ENCODE data around the gene CD34.

CD34 gene

GRCh38 chr1:207884266-207885029 is 26.5 kb downstream of the CD34 start:
- peak; percentile 9; the same call in 2 of the 3 replicates for ATAC-seq
- TF ChIP-seq SNAI2 (CRISPR knock-in tag; IDR thresholded peaks at IDR 0.05): no peak
- no peak for TF ChIP-seq ZNF565 (CRISPR knock-in tag; conservative IDR thresholded peaks at IDR 0.05; ENCODE audit: low read depth)
- TF ChIP-seq GLIS3 (CRISPR knock-in tag; IDR thresholded peaks at IDR 0.05): no peak
- TF ChIP-seq POU6F1 (CRISPR knock-in tag; IDR thresholded peaks at IDR 0.05; ENCODE audit: borderline replicate concordance, low read depth): no peak
- no peak for TF ChIP-seq ZNF70 (CRISPR knock-in tag; IDR thresholded peaks at IDR 0.05)
- no peak for TF ChIP-seq PPARA (CRISPR knock-in tag; IDR thresholded peaks at IDR 0.05; ENCODE audit: borderline replicate concordance)
- no peak for TF ChIP-seq TOX (CRISPR knock-in tag; IDR thresholded peaks at IDR 0.05; ENCODE audit: borderline replicate concordance)
- TF ChIP-seq, protein P1, sequence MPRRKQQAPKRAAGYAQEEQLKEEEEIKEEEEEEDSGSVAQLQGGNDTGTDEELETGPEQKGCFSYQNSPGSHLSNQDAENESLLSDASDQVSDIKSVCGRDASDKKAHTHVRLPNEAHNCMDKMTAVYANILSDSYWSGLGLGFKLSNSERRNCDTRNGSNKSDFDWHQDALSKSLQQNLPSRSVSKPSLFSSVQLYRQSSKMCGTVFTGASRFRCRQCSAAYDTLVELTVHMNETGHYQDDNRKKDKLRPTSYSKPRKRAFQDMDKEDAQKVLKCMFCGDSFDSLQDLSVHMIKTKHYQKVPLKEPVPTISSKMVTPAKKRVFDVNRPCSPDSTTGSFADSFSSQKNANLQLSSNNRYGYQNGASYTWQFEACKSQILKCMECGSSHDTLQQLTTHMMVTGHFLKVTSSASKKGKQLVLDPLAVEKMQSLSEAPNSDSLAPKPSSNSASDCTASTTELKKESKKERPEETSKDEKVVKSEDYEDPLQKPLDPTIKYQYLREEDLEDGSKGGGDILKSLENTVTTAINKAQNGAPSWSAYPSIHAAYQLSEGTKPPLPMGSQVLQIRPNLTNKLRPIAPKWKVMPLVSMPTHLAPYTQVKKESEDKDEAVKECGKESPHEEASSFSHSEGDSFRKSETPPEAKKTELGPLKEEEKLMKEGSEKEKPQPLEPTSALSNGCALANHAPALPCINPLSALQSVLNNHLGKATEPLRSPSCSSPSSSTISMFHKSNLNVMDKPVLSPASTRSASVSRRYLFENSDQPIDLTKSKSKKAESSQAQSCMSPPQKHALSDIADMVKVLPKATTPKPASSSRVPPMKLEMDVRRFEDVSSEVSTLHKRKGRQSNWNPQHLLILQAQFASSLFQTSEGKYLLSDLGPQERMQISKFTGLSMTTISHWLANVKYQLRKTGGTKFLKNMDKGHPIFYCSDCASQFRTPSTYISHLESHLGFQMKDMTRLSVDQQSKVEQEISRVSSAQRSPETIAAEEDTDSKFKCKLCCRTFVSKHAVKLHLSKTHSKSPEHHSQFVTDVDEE (CRISPR knock-in tag; IDR thresholded peaks at IDR 0.05): no peak
- TF ChIP-seq, protein P2, sequence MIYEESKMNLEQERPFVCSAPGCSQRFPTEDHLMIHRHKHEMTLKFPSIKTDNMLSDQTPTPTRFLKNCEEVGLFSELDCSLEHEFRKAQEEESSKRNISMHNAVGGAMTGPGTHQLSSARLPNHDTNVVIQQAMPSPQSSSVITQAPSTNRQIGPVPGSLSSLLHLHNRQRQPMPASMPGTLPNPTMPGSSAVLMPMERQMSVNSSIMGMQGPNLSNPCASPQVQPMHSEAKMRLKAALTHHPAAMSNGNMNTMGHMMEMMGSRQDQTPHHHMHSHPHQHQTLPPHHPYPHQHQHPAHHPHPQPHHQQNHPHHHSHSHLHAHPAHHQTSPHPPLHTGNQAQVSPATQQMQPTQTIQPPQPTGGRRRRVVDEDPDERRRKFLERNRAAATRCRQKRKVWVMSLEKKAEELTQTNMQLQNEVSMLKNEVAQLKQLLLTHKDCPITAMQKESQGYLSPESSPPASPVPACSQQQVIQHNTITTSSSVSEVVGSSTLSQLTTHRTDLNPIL (CRISPR knock-in tag; IDR thresholded peaks at IDR 0.05; ENCODE audit: low read depth): no peak
- TF ChIP-seq OSR1 (CRISPR knock-in tag; IDR thresholded peaks at IDR 0.05): no peak
- TF ChIP-seq ESRRG (CRISPR knock-in tag; IDR thresholded peaks at IDR 0.05): no peak
- TF ChIP-seq TCF4 (CRISPR knock-in tag; IDR thresholded peaks at IDR 0.05; ENCODE audit: borderline replicate concordance): no peak

- no peak for ATAC-seq
- TF ChIP-seq GLIS3 (CRISPR knock-in tag; IDR thresholded peaks at IDR 0.05) (no peak), TOX (CRISPR knock-in tag; IDR thresholded peaks at IDR 0.05; ENCODE audit: borderline replicate concordance) (no peak), OSR1 (CRISPR knock-in tag; IDR thresholded peaks at IDR 0.05) (no peak), CSDC2 (CRISPR knock-in tag; IDR thresholded peaks at IDR 0.05) (no peak), ESRRG (CRISPR knock-in tag; IDR thresholded peaks at IDR 0.05) (no peak), RARB (CRISPR knock-in tag; IDR thresholded peaks at IDR 0.05) (no peak), ZFP30 (CRISPR knock-in tag; IDR thresholded peaks at IDR 0.05) (no peak)
Observed at GRCh38 chr1:207883660-207884250, 27.2 kb downstream of the CD34 start.

GRCh38 chr1:207883104-207883651 is 27.7 kb downstream of the CD34 start:
- no peak for ATAC-seq
- TF ChIP-seq ZNF70 (CRISPR knock-in tag; IDR thresholded peaks at IDR 0.05): no peak
- no peak for TF ChIP-seq TCF4 (CRISPR knock-in tag; IDR thresholded peaks at IDR 0.05; ENCODE audit: borderline replicate concordance)
- no peak for TF ChIP-seq ESRRG (CRISPR knock-in tag; IDR thresholded peaks at IDR 0.05)
- TF ChIP-seq POU6F1 (CRISPR knock-in tag; IDR thresholded peaks at IDR 0.05; ENCODE audit: borderline replicate concordance, low read depth): no peak
- no peak for TF ChIP-seq RARB (CRISPR knock-in tag; IDR thresholded peaks at IDR 0.05)
- TF ChIP-seq PPARA (CRISPR knock-in tag; IDR thresholded peaks at IDR 0.05; ENCODE audit: borderline replicate concordance): no peak
- no peak for TF ChIP-seq ARNTL (CRISPR knock-in tag; IDR thresholded peaks at IDR 0.05; ENCODE audit: borderline replicate concordance, low read depth)
- TF ChIP-seq SNAI2 (CRISPR knock-in tag; IDR thresholded peaks at IDR 0.05): no peak
- TF ChIP-seq CSDC2 (CRISPR knock-in tag; IDR thresholded peaks at IDR 0.05): no peak
- TF ChIP-seq, protein P2 (CRISPR knock-in tag; IDR thresholded peaks at IDR 0.05; ENCODE audit: low read depth): no peak
- TF ChIP-seq ZC3H10 (CRISPR knock-in tag; IDR thresholded peaks at IDR 0.05): no peak
- TF ChIP-seq, protein P1 (CRISPR knock-in tag; IDR thresholded peaks at IDR 0.05): no peak
- TF ChIP-seq ZFP30 (CRISPR knock-in tag; IDR thresholded peaks at IDR 0.05): no peak
- TF ChIP-seq GLIS3 (CRISPR knock-in tag; IDR thresholded peaks at IDR 0.05): no peak
- no peak for TF ChIP-seq OSR1 (CRISPR knock-in tag; IDR thresholded peaks at IDR 0.05)

Data from SK-N-SH treated with all-trans-retinoic acid at 6 μM for 48 hours (cell line).